ENCODE data around the gene UBXN6. TPM values are rescaled to one million over a fixed set of nuclear protein-coding genes. Genes with fewer than 3 reads are reported as not detected.

Gene UBXN6
- total RNA-seq, 1 donor from 2014 or later = 45.7 TPM

GRCh38 chr19:4493929-4494690 is 36.5 kb upstream of the UBXN6 start:
- H3K36me3 Mint-ChIP-seq (ENCODE audit: low read depth, unreplicated experiment) = peaks cover 14% of the 10 kb centered on the region
- no peaks in the 10 kb centered on the region for H3K4me1 Mint-ChIP-seq (ENCODE audit: unreplicated experiment)
- H3K4me3 Mint-ChIP-seq (ENCODE audit: unreplicated experiment) = no peak overlapping the region
- H3K27ac Mint-ChIP-seq (ENCODE audit: unreplicated experiment) = no peak overlapping the region
- no peak for DNase-seq (ENCODE audit: low spot score)
- H3K9me3 Mint-ChIP-seq (ENCODE audit: unreplicated experiment) = no peaks in the 10 kb centered on the region
- TF ChIP-seq, protein P1, sequence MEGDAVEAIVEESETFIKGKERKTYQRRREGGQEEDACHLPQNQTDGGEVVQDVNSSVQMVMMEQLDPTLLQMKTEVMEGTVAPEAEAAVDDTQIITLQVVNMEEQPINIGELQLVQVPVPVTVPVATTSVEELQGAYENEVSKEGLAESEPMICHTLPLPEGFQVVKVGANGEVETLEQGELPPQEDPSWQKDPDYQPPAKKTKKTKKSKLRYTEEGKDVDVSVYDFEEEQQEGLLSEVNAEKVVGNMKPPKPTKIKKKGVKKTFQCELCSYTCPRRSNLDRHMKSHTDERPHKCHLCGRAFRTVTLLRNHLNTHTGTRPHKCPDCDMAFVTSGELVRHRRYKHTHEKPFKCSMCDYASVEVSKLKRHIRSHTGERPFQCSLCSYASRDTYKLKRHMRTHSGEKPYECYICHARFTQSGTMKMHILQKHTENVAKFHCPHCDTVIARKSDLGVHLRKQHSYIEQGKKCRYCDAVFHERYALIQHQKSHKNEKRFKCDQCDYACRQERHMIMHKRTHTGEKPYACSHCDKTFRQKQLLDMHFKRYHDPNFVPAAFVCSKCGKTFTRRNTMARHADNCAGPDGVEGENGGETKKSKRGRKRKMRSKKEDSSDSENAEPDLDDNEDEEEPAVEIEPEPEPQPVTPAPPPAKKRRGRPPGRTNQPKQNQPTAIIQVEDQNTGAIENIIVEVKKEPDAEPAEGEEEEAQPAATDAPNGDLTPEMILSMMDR (IDR thresholded peaks at IDR 0.05; ENCODE audit: unreplicated experiment) = no peak
- peaks cover 4% of the 10 kb centered on the region for H3K27me3 Mint-ChIP-seq (ENCODE audit: unreplicated experiment)

DNA sequence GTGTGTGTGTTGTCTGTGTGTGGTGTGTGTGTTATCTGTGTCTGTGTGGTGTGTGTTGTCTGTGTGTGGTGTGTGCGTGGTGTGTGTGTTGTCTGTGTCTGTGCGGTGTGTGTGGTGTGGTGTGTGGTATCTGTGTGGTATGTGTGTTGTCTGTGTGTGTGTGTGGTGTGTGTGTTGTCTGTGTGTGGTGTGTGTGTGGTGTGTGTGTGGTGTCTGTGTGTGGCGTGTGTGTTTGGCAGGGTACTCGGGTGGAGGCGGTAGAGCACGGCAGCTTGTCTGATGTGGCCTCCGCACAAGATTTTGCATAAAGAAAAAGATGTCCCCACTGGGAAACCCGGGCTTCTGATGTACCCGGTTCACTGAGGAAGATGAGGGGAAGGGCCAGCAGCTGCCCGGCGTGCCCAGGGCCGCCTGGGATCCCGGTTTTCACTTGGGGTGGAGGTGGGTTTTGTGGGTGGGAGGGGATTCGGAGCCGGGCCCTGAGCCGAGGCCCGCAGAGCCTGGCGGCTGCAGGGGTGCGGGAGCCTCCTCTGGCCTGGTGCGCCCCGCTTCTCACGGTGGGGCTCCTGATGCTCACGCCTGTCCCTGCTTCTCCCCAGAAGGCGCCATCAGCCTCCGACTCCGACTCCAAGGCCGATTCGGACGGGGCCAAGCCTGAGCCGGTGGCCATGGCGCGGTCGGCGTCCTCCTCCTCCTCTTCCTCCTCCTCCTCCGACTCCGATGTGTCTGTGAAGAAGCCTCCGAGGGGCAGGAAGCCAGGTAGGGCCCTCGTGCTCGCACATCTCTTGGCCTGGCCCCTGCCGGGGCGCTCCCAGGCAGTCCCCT is 35.7 kb upstream of the UBXN6 start:
- Mint-ChIP-seq H3K27me3 (ENCODE audit: unreplicated experiment) (peaks cover 4% of the 10 kb centered on the region), H3K4me1 (ENCODE audit: unreplicated experiment) (no peaks in the 10 kb centered on the region), H3K36me3 (ENCODE audit: low read depth, unreplicated experiment) (peaks cover 17% of the 10 kb centered on the region), H3K27ac (ENCODE audit: unreplicated experiment) (no peak overlapping the region), H3K4me3 (ENCODE audit: unreplicated experiment) (no peak overlapping the region), H3K9me3 (ENCODE audit: unreplicated experiment) (no peaks in the 10 kb centered on the region)
- DNase-seq (ENCODE audit: low spot score) = no peak
- TF ChIP-seq, protein P1 (IDR thresholded peaks at IDR 0.05; ENCODE audit: unreplicated experiment) = no peak

- Mint-ChIP-seq H3K9me3 (ENCODE audit: unreplicated experiment) (no peaks in the 10 kb centered on the region), H3K27ac (ENCODE audit: unreplicated experiment) (no peak overlapping the region), H3K27me3 (ENCODE audit: unreplicated experiment) (peaks cover 4% of the 10 kb centered on the region), H3K4me1 (ENCODE audit: unreplicated experiment) (no peaks in the 10 kb centered on the region), H3K4me3 (ENCODE audit: unreplicated experiment) (no peak overlapping the region), H3K36me3 (ENCODE audit: low read depth, unreplicated experiment) (peaks cover 18% of the 10 kb centered on the region)
- TF ChIP-seq, protein P1 (IDR thresholded peaks at IDR 0.05; ENCODE audit: unreplicated experiment) = no peak
- no peak for DNase-seq (ENCODE audit: low spot score)
These were observed 34.9 kb upstream of the UBXN6 start for GRCh38 chr19:4492337-4493103.

DNA sequence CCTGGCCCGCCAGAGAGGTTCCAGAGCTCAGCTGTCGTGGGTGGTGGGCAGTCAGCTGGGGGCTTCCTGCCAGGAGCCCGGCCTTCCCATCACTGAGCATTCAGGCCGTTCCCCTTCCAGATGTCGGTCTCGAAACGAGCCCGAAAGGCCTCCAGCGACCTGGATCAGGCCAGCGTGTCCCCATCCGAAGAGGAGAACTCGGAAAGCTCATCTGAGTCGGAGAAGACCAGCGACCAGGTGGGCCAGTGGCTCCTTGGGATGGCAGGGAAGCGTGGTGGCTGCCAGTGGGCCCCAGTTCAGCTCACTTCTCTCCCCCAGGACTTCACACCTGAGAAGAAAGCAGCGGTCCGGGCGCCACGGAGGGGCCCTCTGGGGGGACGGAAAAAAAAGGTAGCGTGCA is 33.9 kb upstream of the UBXN6 start:
- no peaks in the 10 kb centered on the region for H3K4me1 Mint-ChIP-seq (ENCODE audit: unreplicated experiment)
- TF ChIP-seq, protein P1 (IDR thresholded peaks at IDR 0.05; ENCODE audit: unreplicated experiment) = no peak
- no peak overlapping the region for H3K4me3 Mint-ChIP-seq (ENCODE audit: unreplicated experiment)
- H3K36me3 Mint-ChIP-seq (ENCODE audit: low read depth, unreplicated experiment) = peaks cover 25% of the 10 kb centered on the region
- no peak for DNase-seq (ENCODE audit: low spot score)
- H3K27ac Mint-ChIP-seq (ENCODE audit: unreplicated experiment) = no peak overlapping the region
- H3K27me3 Mint-ChIP-seq (ENCODE audit: unreplicated experiment) = peaks cover 4% of the 10 kb centered on the region
- H3K9me3 Mint-ChIP-seq (ENCODE audit: unreplicated experiment) = no peaks in the 10 kb centered on the region

Measured in endothelial cell (in vitro differentiated cells).